Large intestine (tissue), 3 donors: Measurements from ENCODE around the gene WWOX. TPM values are rescaled to one million over a fixed set of nuclear protein-coding genes. Genes with fewer than 3 reads are reported as not detected.

Experiments used
- DNase-seq, 2 donors: peaks; one replicate each; pipeline versions ENCODE4 v3.0.0 to v3.0.0-alpha.2; 2013
- H3K27ac ChIP-seq: one replicate; pipeline ENCODE4 v1.5.1; 2013; ENCODE audit warnings: low read length
- H3K27me3 ChIP-seq: 2 replicates; pipeline ENCODE4 v1.6.1; 2013; ENCODE audit warnings: low read length; ENCODE audit not compliant: control insufficient read depth, insufficient read depth
- H3K36me3 ChIP-seq: 2 replicates; pipeline ENCODE4 v1.6.1; 2013; ENCODE audit warnings: low read length; ENCODE audit not compliant: control insufficient read depth, insufficient read depth
- H3K4me1 ChIP-seq: one replicate; pipeline ENCODE4 v1.6.1; 2013; ENCODE audit warnings: low read length; ENCODE audit not compliant: control insufficient read depth, insufficient read depth
- H3K4me3 ChIP-seq: one replicate; pipeline ENCODE4 v1.5.1; 2013; ENCODE audit warnings: low read length
- H3K9me3 ChIP-seq: one replicate; pipeline ENCODE4 v1.6.1; 2013; ENCODE audit warnings: mild to moderate bottlenecking, low read depth, low read length, moderate library complexity; ENCODE audit not compliant: control insufficient read depth
- WGBS: methylation state at CpG from one replicate; pipeline ENCODE4 v1.1.5; 2013; ENCODE audit warnings: low lambda C conversion rate; ENCODE audit not compliant: insufficient coverage; 5-methylcytosine and 5-hydroxymethylcytosine counted together
- polyA plus RNA-seq: library from polyadenylated mRNA; unstranded; fragments of 120-200 nt; gene quantifications from one replicate; pipeline ENCODE4 v1.2.1, GENCODE V29; 2013

WWOX gene
- polyA plus RNA-seq, 1 donor: 16.2 TPM

DNA sequence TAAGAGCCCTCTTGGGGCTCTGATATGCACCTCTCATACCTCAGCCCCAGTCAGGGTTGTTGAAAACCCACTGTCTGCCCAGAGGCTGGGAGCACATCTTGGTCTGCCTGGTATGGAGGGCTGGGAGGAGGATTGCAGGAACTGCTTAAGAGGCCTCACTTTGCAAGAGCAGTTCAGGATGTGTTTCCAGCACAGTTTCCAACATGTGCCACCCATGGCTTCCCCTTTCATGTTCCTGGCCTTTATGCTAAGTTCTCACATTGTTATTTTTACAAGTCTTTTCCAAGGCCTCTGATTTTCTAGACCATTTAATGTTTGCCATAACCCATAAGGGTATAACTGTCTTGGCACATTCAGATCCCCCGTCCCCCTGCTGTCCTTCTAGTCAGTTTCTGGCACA lies 155.4 kb downstream of the WWOX start:
- H3K9me3 ChIP-seq: no peaks in the 10 kb centered on the region
- no CpG with 5 or more reads among the region's 1 CpG for WGBS
- no peaks in the 10 kb centered on the region for H3K4me1 ChIP-seq
- no peaks in the 10 kb centered on the region for H3K27me3 ChIP-seq
- no peaks in the 10 kb centered on the region for H3K36me3 ChIP-seq
- no peak overlapping the region for H3K4me3 ChIP-seq
- H3K27ac ChIP-seq: no peak overlapping the region
- no peak for DNase-seq

DNA sequence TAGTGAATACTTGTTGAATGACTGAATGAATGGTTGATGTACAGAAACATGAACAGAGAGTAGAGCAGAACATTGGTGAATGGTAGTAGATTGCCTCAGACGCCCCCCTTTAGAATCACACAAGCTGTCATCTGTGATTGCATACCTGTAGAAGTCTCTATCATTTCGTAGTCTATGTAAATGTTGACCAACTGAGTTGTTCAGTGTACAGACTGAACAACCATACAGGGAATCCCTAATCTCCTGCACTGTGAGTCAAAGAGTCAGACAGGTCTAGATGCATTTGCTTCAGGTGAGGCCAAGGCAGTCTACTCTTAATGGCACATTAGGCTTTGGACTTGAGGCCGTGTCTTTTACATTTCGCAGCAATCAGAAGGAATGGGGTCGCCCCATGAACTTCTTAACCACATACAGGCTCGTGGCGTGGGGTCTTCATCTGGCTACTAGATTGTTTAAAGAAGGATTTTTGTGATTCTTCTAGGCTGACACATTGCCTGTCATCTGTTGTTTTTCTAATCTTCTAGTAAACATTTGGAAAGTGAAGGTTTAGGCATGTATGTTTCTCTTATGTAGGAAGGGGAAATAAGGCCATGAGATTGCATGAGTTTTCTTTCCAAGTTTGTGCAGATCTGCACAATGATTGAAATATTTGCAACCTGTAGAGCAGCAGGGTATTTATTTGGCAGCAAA lies 157.4 kb downstream of the WWOX start:
- H3K9me3 ChIP-seq: no peaks in the 10 kb centered on the region
- no peak overlapping the region for H3K4me3 ChIP-seq
- H3K36me3 ChIP-seq: no peaks in the 10 kb centered on the region
- H3K27me3 ChIP-seq: no peaks in the 10 kb centered on the region
- H3K27ac ChIP-seq: no peak overlapping the region
- no peaks in the 10 kb centered on the region for H3K4me1 ChIP-seq
- DNase-seq: no peak
- WGBS: no CpG with 5 or more reads among the region's 7 CpGs

DNA sequence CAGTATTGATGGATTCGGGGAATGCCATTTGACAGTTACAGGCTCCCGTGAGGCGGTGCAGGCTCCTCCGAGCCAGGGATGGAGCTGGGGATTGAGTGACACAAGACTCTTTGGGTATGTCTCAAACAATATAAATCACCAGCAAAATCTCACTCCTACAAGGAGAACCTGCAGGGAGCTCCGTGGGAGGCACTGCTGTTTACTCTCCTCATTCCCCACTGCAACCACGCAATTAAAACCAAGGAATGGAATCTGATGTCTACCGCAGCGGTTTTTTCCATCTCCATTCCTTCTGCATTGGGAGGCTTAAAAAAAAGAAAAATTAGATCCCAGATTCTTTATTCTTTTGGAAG lies 157.9 kb downstream of the WWOX start:
- H3K36me3 ChIP-seq: no peaks in the 10 kb centered on the region
- 58% methylated on average over 3 of the region's 8 CpGs for WGBS

GRCh38 chr16:78258375-78259065 lies 159.1 kb downstream of the WWOX start:
- no peaks in the 10 kb centered on the region for H3K9me3 ChIP-seq
- WGBS: 20% methylated on average over 3 of the region's 9 CpGs
- DNase-seq: peak in 1 of 2 donors; percentile 22
- no peaks in the 10 kb centered on the region for H3K27me3 ChIP-seq
- H3K4me1 ChIP-seq: no peaks in the 10 kb centered on the region
- no peak overlapping the region for H3K27ac ChIP-seq
- no peak overlapping the region for H3K4me3 ChIP-seq
- H3K36me3 ChIP-seq: no peaks in the 10 kb centered on the region

More for the DNA sequence above, 157.9 kb downstream of the WWOX start:
- Histone ChIP-seq H3K27ac (no peak overlapping the region), H3K4me3 (no peak overlapping the region), H3K27me3 (no peaks in the 10 kb centered on the region), H3K4me1 (no peaks in the 10 kb centered on the region), H3K9me3 (no peaks in the 10 kb centered on the region)
- DNase-seq: no peak

DNA sequence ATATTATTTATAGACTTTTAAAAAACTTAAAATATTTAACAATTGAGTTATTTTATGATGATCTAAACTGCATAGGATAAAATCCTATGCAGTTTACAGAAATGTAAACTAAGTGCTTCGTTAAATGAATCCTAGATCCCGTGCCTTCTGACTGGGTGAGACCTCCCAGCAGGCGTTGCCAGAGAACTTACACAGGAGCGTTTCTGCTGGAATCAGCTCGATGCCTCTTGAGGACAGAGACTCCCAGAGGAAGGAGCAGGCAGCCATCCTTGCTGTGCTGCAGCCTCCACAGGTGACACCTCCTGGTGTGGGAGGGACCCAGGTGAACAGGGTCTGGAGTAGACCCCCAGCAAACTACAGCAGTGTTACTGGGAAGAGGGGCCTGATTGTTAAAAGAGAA lies 160.4 kb downstream of the WWOX start:
- no peaks in the 10 kb centered on the region for H3K36me3 ChIP-seq
- H3K4me1 ChIP-seq: no peaks in the 10 kb centered on the region
- H3K27me3 ChIP-seq: no peaks in the 10 kb centered on the region
- no CpG with 5 or more reads among the region's 5 CpGs for WGBS
- no peak for DNase-seq
- no peak overlapping the region for H3K4me3 ChIP-seq
- no peaks in the 10 kb centered on the region for H3K9me3 ChIP-seq
- H3K27ac ChIP-seq: no peak overlapping the region

DNA sequence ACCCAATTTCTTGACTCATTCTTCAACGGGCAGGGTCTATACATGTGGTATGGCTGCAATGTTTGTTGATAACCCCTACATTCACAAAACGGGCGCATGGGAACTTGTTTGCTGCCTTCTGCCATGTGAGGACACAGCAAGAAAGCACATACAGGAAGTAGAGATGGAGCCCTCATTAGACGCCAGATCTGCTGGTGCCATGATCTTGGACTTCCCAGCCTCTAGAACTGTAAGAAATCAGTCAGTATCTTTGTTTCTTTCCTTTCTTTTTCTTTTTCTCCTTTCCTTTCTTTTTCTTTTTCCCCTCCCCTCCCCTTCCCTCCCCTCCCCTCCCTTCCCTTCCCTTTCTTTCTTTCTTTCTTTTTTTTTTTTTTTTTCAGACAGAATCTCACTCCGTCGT lies 165.2 kb downstream of the WWOX start:
- Histone ChIP-seq H3K27ac (no peak overlapping the region), H3K4me3 (no peak overlapping the region), H3K36me3 (no peaks in the 10 kb centered on the region), H3K4me1 (no peaks in the 10 kb centered on the region), H3K27me3 (no peaks in the 10 kb centered on the region), H3K9me3 (no peaks in the 10 kb centered on the region)
- WGBS: no CpG with 5 or more reads among the region's 6 CpGs
- no peak for DNase-seq

- Histone ChIP-seq H3K27ac (no peak overlapping the region), H3K9me3 (no peaks in the 10 kb centered on the region), H3K36me3 (no peaks in the 10 kb centered on the region), H3K4me3 (no peak overlapping the region), H3K27me3 (no peaks in the 10 kb centered on the region), H3K4me1 (no peaks in the 10 kb centered on the region)
- DNase-seq: no peak
- WGBS: no CpG with 5 or more reads among the region's 7 CpGs
Observed at GRCh38 chr16:78269256-78269655, 169.8 kb downstream of the WWOX start.

DNA sequence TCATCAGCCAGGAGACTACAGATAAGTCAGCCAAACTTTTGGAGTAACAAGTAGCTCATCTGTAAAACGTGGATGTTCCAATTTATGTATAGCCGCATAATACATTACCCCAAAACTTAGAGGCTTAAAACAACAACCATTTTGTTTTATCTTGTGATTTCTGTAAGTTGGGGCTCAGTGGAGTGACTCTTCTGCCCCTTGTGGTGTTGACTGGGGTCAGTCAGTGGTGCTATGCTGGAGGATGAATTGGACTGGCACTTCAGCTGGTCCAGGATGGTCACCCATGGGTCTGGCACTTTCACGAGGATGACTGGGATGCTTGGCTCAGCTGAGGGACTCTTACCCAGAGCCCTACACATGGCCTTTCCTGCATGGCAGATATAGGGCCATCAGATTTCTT lies 172.5 kb downstream of the WWOX start:
- DNase-seq: no peak
- H3K27ac ChIP-seq: no peak overlapping the region
- H3K9me3 ChIP-seq: no peaks in the 10 kb centered on the region
- no peaks in the 10 kb centered on the region for H3K27me3 ChIP-seq
- WGBS: no CpG with 5 or more reads among the region's 3 CpGs
- H3K4me3 ChIP-seq: no peak overlapping the region
- no peaks in the 10 kb centered on the region for H3K4me1 ChIP-seq
- H3K36me3 ChIP-seq: no peaks in the 10 kb centered on the region

DNA sequence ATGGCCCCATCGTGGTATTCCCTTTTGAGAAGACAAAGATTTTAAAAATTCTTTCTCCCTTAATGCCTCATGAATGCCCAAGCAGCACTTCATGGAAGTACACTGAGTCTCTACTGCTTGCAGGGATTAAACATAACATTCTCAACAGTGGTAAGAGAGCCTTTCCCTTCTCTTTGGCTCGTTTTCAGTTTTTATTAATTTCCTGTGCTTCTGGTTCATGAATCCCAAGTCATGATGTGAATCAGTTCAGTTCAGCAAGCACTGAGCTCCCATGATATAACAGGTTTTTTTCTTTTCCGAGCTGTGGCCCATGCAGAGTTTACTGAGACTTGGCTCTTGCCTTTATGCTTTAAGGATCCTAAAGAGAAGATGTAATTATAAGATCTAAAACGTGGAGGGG lies 175.3 kb downstream of the WWOX start:
- Histone ChIP-seq H3K27ac (no peak overlapping the region), H3K9me3 (no peaks in the 10 kb centered on the region), H3K4me1 (no peaks in the 10 kb centered on the region), H3K4me3 (no peak overlapping the region), H3K36me3 (no peaks in the 10 kb centered on the region), H3K27me3 (no peaks in the 10 kb centered on the region)
- no peak for DNase-seq
- WGBS: no CpG with 5 or more reads among the region's 4 CpGs

DNA sequence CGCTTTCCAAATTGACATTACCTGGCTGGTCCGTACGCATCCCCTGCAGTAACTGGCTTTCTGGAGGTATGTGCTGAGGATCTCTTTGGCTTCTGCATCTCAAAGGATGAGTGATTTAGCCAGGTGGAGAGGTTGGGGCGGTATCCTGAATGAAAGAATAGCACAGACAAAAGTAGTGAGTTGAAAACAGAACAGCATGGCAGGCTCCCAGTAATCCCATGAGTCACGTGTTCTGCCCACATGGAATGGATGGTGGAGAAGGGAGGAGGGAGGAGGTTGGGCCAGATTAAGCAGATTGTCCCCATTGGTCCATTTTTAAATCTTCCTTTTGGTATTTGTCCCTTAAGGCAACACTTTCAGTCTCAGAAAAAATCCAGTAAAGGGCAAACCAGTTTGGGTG lies 176.0 kb downstream of the WWOX start:
- WGBS: no CpG with 5 or more reads among the region's 5 CpGs
- H3K4me3 ChIP-seq: no peak overlapping the region
- H3K4me1 ChIP-seq: no peaks in the 10 kb centered on the region
- H3K27ac ChIP-seq: no peak overlapping the region
- no peaks in the 10 kb centered on the region for H3K36me3 ChIP-seq
- no peaks in the 10 kb centered on the region for H3K27me3 ChIP-seq
- H3K9me3 ChIP-seq: no peaks in the 10 kb centered on the region
- no peak for DNase-seq
